T-helper 1 cell treated with Interleukin-12 subunit alpha and Interleukin-12 subunit beta and Interleukin-4 antibody, amounts not matched to agents 30 μg/mL and 1 μg/mL, for 36 hours (primary cell): Measurements from ENCODE around the gene ARAF.
"Not testable (repeated sequence)": the region's sequence is repeated elsewhere in the genome, so short reads cannot be mapped to it uniquely, and the experiment has no call there.

ENCODE experiments used
- H3K27ac Mint-ChIP-seq: one replicate; pipeline ENCODE4 v1.8.0; 2021; ENCODE audit warnings: mild to moderate bottlenecking, mixed read lengths
- H3K27me3 Mint-ChIP-seq: one replicate; pipeline ENCODE4 v1.8.0; 2021; ENCODE audit warnings: low read depth, mixed read lengths
- H3K36me3 Mint-ChIP-seq: one replicate; pipeline ENCODE4 v1.8.0; 2021; ENCODE audit warnings: low read depth, mixed read lengths
- H3K4me1 Mint-ChIP-seq: one replicate; pipeline ENCODE4 v1.8.0; 2021; ENCODE audit warnings: low read depth, mixed read lengths
- H3K4me3 Mint-ChIP-seq: one replicate; pipeline ENCODE4 v1.8.0; 2021; ENCODE audit warnings: mild to moderate bottlenecking, moderate library complexity, mixed read lengths
- H3K9me3 Mint-ChIP-seq: one replicate; pipeline ENCODE4 v1.8.0; 2021; ENCODE audit warnings: mixed read lengths

Gene ARAF

DNA sequence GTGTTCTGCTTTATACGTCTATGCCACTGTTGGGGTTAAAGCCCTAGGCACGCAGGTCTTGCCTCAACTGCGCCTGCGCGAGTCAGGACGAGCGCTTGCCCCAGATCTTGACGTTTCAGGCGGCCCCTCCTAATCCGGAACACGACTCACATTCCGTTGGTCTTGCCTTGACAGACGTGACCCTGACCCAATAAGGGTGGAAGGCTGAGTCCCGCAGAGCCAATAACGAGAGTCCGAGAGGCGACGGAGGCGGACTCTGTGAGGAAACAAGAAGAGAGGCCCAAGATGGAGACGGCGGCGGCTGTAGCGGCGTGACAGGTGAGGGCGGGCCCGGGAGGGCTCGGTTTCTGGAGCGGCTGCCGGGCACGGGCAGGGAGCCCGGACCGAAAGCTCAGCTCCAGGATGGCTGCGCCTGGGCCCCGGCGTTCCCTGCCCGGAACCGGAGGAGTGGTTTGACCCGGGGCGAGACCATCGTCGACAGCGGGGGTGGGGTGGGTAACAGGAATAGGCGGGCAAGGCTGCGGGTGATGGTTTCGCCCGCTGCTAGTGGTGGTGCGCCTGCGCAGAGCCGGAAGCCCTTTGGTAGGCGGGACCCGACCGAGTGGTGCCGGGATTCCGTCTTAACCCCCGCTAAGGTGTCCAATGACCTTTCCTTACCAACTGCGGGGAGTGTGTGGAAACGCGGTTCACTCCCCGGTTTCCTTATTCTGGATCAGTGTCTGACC, at the start of gene ARAF:
TSS of gene ARAF (plus strand) at position 272 of the 725 bp plus-strand sequence. CDS start 1,763 bp downstream, outside the sequence.
- Mint-ChIP-seq H3K27me3 (no peaks in the 10 kb centered on the region), H3K27ac (peak within 1 kb of the TSS; percentile 98), H3K4me1 (peaks cover 34% of the 10 kb centered on the region), H3K9me3 (no peaks in the 10 kb centered on the region), H3K36me3 (peaks cover 19% of the 10 kb centered on the region), H3K4me3 (peak within 1 kb of the TSS; percentile 91)

DNA sequence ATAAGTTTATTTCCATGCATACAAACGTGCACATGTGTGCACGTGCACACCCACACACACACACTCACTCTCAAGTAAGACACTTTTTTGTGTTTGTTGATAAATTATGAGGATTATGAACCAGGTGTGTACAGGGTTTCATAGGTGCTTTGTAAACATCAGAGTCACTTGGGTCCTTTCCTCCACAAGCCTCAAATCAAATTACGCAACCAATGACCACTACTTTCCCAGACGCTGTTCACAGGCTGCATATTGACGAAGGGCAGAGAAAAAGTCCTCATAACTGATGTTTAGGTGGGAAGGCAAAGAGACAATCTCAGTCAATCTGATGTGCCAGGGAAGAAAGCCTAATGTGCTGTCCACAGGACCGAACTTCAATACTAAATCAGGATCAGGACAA, 48.6 kb upstream of the ARAF start:
- not testable (repeated sequence) for H3K36me3 Mint-ChIP-seq, H3K9me3 Mint-ChIP-seq, H3K27ac Mint-ChIP-seq, H3K4me1 Mint-ChIP-seq
- H3K27me3 Mint-ChIP-seq: peaks cover 13% of the 10 kb centered on the region
- peak overlapping the region; percentile 21 for H3K4me3 Mint-ChIP-seq

DNA sequence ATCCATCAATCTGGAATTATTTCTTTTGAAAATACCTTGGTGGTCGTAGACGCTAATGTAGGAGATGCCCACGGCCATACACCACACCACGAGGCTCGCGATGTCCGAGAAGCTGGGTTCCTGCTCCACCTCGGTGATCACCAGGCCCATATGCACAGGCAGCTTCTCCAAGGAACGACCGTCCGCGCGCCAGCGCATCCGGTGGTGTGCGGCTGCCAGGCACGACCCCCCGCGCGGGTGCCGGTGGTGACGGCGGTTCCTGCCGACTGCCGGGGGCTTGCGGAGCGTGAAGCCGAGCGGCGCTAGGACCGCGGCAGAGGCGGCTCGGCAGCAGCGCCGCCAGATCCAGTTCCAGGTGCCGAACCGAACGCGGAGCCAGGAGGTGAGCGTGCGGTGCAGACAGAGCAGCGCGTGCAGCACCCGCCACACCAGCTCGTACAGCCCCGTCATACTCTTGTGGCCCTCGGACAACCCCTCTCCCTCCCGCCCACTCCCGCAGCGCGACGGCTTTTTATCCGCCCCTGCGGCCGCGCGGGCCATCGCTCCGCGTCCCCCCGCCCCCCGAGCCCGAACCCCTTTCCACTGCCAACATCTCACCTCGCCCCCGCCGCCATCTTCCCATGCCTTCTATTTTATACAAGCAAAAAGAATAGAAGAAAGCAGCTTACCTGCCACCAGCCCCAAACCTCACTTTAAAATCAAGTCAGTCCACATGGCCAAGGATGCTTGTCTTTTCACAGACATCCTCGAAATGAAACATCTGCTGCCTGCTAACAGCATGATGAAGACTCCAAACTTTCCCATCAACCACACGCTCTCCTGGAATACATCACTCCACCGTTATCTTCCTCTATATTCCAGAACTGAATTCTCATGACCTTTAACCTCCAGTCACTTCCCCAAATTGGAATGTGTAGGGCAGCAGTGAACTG, 47.7 kb upstream of the ARAF start:
- not testable (repeated sequence) for H3K4me1 Mint-ChIP-seq, H3K36me3 Mint-ChIP-seq, H3K9me3 Mint-ChIP-seq
- H3K4me3 Mint-ChIP-seq: peak overlapping the region; percentile 85
- peak overlapping the region; percentile 68 for H3K27ac Mint-ChIP-seq
- H3K27me3 Mint-ChIP-seq: peaks cover 13% of the 10 kb centered on the region

- H3K4me3 Mint-ChIP-seq: peak overlapping the region; percentile 6
- H3K9me3 Mint-ChIP-seq: no peaks in the 10 kb centered on the region
- no peak overlapping the region for H3K27ac Mint-ChIP-seq
- H3K27me3 Mint-ChIP-seq: peaks cover 13% of the 10 kb centered on the region
- H3K4me1 Mint-ChIP-seq: peaks cover 9% of the 10 kb centered on the region
- no peaks in the 10 kb centered on the region for H3K36me3 Mint-ChIP-seq
Observed at GRCh38 chrX:47514533-47515235, 46.3 kb upstream of the ARAF start.

GRCh38 chrX:47515941-47516665, 44.9 kb upstream of the ARAF start:
- Mint-ChIP-seq H3K27ac (no peak overlapping the region), H3K9me3 (no peaks in the 10 kb centered on the region), H3K27me3 (peaks cover 13% of the 10 kb centered on the region), H3K36me3 (no peaks in the 10 kb centered on the region), H3K4me1 (peaks cover 9% of the 10 kb centered on the region), H3K4me3 (no peak overlapping the region)

GRCh38 chrX:47518144-47518543, 42.9 kb upstream of the ARAF start:
- no peaks in the 10 kb centered on the region for H3K9me3 Mint-ChIP-seq
- no peak overlapping the region for H3K4me3 Mint-ChIP-seq
- peaks cover 12% of the 10 kb centered on the region for H3K4me1 Mint-ChIP-seq
- peaks cover 5% of the 10 kb centered on the region for H3K27me3 Mint-ChIP-seq
- H3K27ac Mint-ChIP-seq: no peak overlapping the region
- H3K36me3 Mint-ChIP-seq: no peaks in the 10 kb centered on the region

DNA sequence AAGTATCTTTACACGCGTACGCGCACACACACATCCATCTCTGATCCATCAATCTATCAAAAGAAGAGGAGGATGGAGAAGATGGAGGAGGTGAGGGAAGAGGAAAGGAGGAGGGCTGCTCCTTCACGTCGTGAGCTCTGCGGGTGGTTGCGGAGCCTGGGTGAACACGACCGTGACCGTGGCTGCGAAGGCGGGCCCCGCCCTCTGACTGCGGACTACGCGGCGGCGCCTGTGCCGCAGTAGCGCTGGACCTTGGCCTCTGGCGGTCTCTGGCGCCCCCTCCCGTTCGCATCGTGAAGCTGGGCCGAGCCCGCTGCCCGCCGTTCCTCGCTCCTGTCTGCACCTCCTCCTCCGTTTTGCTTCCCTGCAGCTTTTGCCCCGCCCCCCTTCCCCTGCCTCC, 37.7 kb upstream of the ARAF start:
- H3K27me3 Mint-ChIP-seq: no peaks in the 10 kb centered on the region
- H3K4me1 Mint-ChIP-seq: peaks cover 4% of the 10 kb centered on the region
- no peaks in the 10 kb centered on the region for H3K9me3 Mint-ChIP-seq
- H3K27ac Mint-ChIP-seq: no peak overlapping the region
- H3K36me3 Mint-ChIP-seq: no peaks in the 10 kb centered on the region
- peak overlapping the region; percentile 67 for H3K4me3 Mint-ChIP-seq

- Mint-ChIP-seq H3K27ac (no peak overlapping the region), H3K4me3 (peak overlapping the region; percentile 67), H3K9me3 (no peaks in the 10 kb centered on the region), H3K36me3 (no peaks in the 10 kb centered on the region), H3K4me1 (peaks cover 4% of the 10 kb centered on the region), H3K27me3 (no peaks in the 10 kb centered on the region)
Observed at GRCh38 chrX:47523713-47524166, 37.3 kb upstream of the ARAF start.

DNA sequence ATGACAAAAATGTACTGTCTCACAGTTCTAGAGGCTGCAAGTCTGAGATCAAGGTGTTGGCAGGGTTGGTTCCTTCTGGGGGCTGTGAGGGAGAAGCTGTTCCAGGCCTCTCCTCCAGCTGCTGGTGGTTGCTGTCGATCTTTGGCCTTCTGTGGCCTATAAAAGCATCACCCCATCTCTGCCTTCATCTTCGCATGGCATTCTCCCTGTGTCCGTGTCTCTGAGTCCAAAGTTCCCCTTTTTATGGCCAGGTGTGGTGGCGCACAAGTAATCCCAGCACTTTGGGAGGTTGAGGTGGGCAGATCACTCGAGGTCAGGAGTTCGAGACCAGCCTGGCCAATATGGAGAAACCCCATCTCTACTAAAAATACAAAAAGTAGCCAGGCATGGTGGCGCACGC, 31.5 kb upstream of the ARAF start:
- Mint-ChIP-seq H3K36me3 (no peaks in the 10 kb centered on the region), H3K9me3 (no peaks in the 10 kb centered on the region), H3K4me3 (no peak overlapping the region)

DNA sequence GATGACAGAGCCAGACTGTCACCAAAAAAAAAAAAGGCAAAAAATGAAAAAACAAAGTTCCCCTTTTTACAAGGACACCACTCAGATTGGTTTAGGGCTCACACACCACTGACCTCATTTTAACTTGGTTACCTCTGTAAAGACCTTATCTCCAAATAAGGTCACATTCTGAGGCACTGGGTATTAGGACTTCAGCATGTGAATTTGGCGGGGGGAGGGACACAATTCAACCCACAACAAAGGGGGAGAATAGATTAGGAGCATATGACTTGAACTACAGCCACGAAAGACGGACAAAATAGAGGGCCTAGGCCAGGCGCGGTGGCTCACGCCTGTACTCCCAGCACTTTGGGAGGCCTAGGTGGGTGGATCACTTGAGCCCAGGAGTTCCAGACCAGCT, 31.0 kb upstream of the ARAF start:
- no peak overlapping the region for H3K4me3 Mint-ChIP-seq
- no peaks in the 10 kb centered on the region for H3K4me1 Mint-ChIP-seq
- H3K9me3 Mint-ChIP-seq: no peaks in the 10 kb centered on the region
- no peaks in the 10 kb centered on the region for H3K27me3 Mint-ChIP-seq
- H3K27ac Mint-ChIP-seq: no peak overlapping the region
- H3K36me3 Mint-ChIP-seq: no peaks in the 10 kb centered on the region

More for the DNA sequence above, 31.5 kb upstream of the ARAF start:
- Mint-ChIP-seq H3K4me1 (no peaks in the 10 kb centered on the region), H3K27ac (no peak overlapping the region), H3K27me3 (no peaks in the 10 kb centered on the region)

DNA sequence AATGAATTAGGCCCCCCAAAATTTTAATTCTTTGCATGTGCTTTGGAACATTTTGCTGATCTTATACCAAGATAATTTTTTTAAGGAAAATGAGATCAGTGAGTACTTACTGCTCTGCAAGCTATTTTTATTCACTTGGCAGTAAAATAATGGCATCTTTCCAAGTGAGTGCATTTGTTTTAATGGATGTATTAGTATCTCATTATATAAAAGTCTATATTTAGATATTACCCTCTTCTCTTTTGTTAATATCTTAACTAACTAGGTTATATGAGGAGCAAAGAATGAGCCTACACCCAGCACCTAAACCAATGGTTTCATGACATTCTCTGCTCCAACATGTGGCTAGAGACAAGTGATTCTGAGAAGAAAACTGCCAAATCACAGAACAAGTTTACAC, 21.1 kb upstream of the ARAF start:
- Mint-ChIP-seq H3K27me3 (no peaks in the 10 kb centered on the region), H3K27ac (no peak overlapping the region), H3K36me3 (no peaks in the 10 kb centered on the region), H3K9me3 (no peaks in the 10 kb centered on the region), H3K4me1 (no peaks in the 10 kb centered on the region), H3K4me3 (no peak overlapping the region)

- Mint-ChIP-seq H3K4me3 (no peak overlapping the region), H3K4me1 (no peaks in the 10 kb centered on the region), H3K27me3 (no peaks in the 10 kb centered on the region), H3K9me3 (no peaks in the 10 kb centered on the region), H3K36me3 (no peaks in the 10 kb centered on the region), H3K27ac (no peak overlapping the region)
Observed at GRCh38 chrX:47540754-47541538, 20.1 kb upstream of the ARAF start.

DNA sequence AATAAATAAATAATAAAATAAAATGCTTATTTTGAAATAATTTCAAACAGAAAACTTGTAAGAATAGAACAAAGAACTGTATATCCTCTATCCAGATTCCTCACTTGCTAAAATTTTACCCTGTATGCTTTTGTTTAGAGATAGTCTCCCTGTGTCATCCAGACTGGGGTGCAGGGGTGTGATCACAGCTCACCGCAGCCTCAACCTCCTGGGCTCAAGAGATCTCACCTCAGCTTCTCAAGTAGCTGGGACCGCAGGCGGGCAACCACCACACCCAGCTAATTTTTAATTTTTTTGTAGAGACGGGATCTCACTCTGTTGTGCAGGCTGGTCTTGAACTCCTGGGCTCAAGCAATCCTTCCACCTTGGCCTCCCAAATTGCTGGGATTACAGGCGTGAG, 17.5 kb upstream of the ARAF start:
- Mint-ChIP-seq H3K27me3 (no peaks in the 10 kb centered on the region), H3K9me3 (no peaks in the 10 kb centered on the region), H3K36me3 (no peaks in the 10 kb centered on the region), H3K27ac (no peak overlapping the region), H3K4me3 (no peak overlapping the region), H3K4me1 (no peaks in the 10 kb centered on the region)
